AG04449 (cell line): ENCODE data around the gene ADAM8.

Experiments used
- CTCF ChIA-PET: fragments of 350-600 bp; formaldehyde crosslinking; extraction: SDS; loops from one replicate; lab custom pipeline; 2021; ENCODE audit warnings: antibody characterized with exemption; lab: Yijun Ruan, JAX
- POLR2A ChIA-PET: fragments of 400-600, 350-600 bp; formaldehyde crosslinking; extraction: SDS; loops from one replicate; lab custom pipeline; 2020; ENCODE audit warnings: antibody characterized with exemption, inconsistent platforms; lab: Yijun Ruan, JAX
- DNase-seq: peaks from one replicate; pipeline ENCODE4 v3.0.0-alpha.2; 2010; ENCODE audit warnings: low read depth, low spot score
- H3K4me3 ChIP-seq: 2 replicates; pipeline ENCODE4 v1.5.1; 2011; ENCODE audit warnings: low read depth, mild to moderate bottlenecking, control low read depth, low read length
- TF ChIP-seq, protein P1 (sequence below): IDR thresholded peaks from one replicate; pipeline ENCODE4 v1.5.1; 2011; ENCODE audit warnings: mild to moderate bottlenecking, moderate library complexity, low read length, control low read depth, inconsistent platforms; ENCODE audit not compliant: insufficient read depth; ENCODE audit errors: missing control alignments

Gene ADAM8

DNA sequence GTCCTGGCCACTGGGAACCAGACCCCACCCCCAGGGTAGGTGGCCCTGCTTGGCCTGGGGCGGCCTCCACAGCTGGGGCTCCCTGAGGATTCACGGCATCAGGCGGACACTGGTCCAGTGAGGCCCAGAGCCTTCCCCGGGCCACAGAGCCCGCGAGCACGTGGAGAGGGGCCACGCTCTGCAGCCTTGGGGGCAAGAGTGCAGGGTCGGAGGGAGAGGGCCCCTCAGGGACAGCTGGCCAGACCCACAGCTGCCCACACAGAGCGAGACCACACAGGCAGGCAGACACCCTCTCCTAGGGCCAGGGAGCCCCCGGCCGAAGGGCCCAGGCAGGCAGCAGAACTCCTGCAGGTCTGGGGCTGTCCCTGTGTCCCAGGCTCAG, 28.3 kb downstream of the ADAM8 start:
- TF ChIP-seq, protein P1, sequence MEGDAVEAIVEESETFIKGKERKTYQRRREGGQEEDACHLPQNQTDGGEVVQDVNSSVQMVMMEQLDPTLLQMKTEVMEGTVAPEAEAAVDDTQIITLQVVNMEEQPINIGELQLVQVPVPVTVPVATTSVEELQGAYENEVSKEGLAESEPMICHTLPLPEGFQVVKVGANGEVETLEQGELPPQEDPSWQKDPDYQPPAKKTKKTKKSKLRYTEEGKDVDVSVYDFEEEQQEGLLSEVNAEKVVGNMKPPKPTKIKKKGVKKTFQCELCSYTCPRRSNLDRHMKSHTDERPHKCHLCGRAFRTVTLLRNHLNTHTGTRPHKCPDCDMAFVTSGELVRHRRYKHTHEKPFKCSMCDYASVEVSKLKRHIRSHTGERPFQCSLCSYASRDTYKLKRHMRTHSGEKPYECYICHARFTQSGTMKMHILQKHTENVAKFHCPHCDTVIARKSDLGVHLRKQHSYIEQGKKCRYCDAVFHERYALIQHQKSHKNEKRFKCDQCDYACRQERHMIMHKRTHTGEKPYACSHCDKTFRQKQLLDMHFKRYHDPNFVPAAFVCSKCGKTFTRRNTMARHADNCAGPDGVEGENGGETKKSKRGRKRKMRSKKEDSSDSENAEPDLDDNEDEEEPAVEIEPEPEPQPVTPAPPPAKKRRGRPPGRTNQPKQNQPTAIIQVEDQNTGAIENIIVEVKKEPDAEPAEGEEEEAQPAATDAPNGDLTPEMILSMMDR: no peak
- no peak for DNase-seq
- ChIA-PET POLR2A (no interaction called here), CTCF (no interaction called here)
- no peak overlapping the region for H3K4me3 ChIP-seq

DNA sequence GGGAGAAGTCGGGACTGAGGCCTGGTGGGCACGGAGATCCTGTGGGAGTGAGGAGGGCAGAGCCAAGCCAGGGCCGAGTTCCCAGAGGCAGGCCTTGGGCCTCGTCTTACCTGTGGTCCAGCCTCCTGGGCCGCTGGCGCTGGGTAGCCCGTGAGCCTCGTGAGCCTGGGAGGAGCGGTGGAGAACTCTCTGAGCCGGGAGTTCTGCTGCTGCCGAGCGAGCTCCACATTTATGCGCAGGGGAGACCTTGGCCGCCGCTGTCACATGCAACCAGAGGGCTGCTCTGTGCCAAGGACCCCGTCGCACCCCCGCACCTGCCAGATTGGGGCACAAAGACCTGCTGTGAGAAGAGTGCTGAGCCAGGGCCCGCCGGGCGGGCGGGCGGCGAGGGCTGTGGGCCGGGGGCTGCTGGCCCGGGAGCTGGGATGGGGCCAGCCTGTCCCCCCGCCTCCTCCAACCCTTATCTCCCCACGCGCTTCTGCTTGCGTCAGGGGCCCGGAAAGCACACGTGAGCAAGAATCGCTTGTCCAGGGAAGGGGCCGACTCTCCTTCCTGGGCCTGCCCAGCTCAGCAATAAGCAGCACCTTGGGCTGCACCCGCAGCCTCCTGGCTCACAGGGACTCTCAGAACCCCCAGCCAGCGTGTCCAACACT, 28.9 kb downstream of the ADAM8 start:
- CTCF ChIA-PET: no interaction called here
- H3K4me3 ChIP-seq: no peak overlapping the region
- DNase-seq: no peak
- POLR2A ChIA-PET: no interaction called here
- TF ChIP-seq, protein P1: no peak

DNA sequence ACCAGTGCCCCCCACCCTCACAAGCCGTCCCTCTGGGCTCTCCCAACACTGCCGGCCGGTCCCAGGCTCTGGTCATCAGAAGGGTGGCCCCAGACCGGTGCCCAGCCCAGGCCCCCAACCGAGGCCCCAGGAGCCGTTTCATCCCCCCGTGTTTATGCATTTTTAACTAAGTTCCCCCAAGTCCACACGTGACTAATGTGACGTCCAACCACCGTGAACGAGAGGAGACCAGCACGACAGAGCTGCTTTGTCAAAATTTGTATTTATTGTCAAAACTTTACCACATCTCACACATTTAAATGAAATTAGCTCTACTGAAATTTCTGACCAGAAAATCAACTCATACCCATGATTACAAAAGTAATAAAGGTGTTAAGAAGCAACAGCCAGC, 30.4 kb downstream of the ADAM8 start:
- POLR2A ChIA-PET: no interaction called here
- DNase-seq: no peak
- H3K4me3 ChIP-seq: no peak overlapping the region
- CTCF ChIA-PET: interaction anchor here (1.0 to 1.2 kb wide), 3 partner anchors 10 to 83 kb away, joined by 3 read pairs; no protein-coding TSS in a partner anchor
- TF ChIP-seq, protein P1: no peak

DNA sequence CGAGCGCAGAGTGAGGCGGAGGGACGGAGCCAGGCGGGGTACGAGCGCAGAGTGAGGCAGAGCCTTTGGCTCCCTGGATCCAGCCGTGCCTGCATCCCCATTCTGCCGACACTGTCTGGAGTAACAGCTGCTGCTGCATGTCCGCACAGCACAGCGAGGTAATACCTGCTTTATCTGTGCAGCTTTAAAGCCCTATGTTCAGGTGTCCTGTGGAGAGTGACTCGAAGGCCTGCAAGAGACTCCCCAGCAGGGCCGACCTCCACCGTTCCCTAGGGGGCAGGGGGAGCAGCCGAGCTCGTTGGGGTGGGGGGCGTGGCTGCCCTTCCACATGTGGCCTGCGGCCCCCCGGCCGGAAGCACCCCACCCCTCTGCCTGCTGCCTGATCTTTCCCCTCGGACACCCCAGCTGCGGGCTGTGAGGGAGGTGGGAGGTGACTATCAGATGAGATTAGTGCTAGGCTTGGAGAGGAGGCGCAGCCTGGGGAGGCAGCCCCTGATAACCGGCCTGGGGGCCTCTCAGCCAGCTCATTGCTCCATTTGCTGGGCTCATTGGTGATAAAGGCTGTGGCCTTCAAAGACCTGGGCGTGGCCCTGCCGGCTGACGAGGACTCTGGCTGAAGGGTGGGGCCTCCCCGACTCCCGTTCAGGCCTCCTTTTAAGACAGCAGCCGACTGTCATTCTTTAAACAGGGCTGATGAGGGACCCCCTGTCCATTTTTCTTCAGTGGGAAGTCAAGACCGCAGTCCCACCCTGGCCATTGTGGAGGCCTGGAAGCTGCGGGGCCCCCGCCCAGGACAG, 31.0 kb downstream of the ADAM8 start:
- DNase-seq: no peak
- H3K4me3 ChIP-seq: no peak overlapping the region
- ChIA-PET CTCF (interaction anchor here (1.0 to 1.2 kb wide), 3 partner anchors 10 to 84 kb away, joined by 3 read pairs; no protein-coding TSS in a partner anchor), POLR2A (no interaction called here)
- TF ChIP-seq, protein P1: no peak

DNA sequence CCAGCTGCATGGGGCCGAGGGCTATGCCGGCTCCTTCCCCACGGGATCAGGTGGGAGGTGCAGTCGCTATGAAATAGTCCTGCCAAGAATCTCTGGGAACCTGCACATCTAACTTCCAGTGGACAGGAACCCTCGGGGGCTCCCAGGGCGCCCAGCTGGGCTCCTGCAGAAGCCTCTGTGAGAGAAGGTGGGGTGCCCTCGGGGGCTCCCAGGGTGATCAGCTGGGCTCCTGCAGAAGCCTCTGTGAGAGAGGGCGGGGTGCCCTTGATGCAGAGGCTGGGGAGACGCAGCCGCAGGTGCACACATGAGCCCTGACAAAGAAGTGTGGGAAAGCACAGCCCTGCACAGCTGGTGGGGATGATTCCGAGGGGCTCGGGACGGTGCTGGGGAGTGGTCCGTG, 33.1 kb downstream of the ADAM8 start:
- DNase-seq: no peak
- POLR2A ChIA-PET: no interaction called here
- no peak overlapping the region for H3K4me3 ChIP-seq
- TF ChIP-seq, protein P1: no peak
- CTCF ChIA-PET: no interaction called here

DNA sequence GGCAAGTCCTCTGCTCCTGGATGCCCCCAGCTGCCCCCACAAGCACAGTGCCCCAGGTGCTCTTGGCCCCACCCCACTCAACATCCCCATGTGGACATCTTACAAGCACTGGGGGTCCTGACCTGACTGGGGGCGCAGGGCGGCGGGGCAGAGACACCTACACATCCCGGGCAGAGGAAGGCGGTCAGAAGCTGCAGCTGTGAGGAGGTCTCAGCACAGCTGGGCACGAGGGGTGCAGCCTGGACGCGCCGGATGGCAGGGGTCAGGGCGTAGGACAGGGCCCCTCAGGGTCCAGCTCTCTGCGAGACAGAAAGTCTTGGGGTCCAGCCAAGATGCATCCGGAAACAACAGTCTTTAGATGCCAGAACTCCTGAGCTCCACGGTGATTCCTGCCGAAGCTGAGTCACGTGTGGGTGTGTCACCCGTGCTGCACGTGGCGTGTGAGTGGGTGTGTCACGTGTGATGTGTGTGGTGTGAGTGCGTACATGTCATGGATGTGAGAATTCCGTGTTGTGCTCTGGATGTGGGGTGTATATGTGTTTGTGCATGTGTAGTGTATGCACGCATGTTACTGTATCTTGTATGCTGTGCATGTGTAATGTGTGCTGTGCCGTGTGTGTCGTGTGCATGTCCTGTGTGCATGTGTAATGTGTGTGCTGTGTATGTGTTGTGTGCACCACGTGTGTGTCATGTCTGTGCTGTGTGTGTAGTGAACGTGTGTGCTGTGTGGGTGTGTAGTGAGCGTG, 33.9 kb downstream of the ADAM8 start:
- POLR2A ChIA-PET: no interaction called here
- CTCF ChIA-PET: no interaction called here
- TF ChIP-seq, protein P1: no peak
- DNase-seq: no peak
- H3K4me3 ChIP-seq: no peak overlapping the region
